WI38 (cell line): ENCODE measurements around the gene GPR4.
"Not testable (repeated sequence)": the region's sequence is repeated elsewhere in the genome, so short reads cannot be mapped to it uniquely, and the experiment has no call there.

ENCODE experiments used
- H3K4me3 ChIP-seq: 2 replicates; pipeline ENCODE4 v1.5.1; 2011; ENCODE audit warnings: low read depth, mild to moderate bottlenecking, control low read depth, low read length
- TF ChIP-seq, protein P1 (sequence below): IDR thresholded peaks from 2 replicates; pipeline ENCODE4 v1.5.1; 2012; ENCODE audit warnings: low read depth, mild to moderate bottlenecking, control low read depth, low read length

GPR4 gene

DNA sequence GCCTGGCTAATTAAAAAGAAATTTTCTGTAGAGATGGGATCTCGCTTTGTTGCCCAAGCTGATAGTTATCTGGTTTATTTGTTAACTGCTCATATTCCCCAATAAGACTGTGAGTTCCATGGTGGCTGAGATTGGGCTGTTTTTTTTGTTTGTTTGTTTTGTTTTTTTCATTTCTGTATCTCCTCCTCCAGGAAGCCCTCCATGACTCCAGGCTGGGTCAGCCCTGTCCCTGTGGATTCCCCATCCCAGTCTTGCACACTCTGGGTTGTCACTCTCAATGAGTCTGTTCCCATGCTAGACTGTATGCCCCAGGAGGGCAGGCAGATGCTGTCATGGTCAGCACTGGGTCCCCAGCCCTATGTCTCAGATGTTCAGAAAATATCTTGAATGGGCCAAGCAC lies 34.3 kb upstream of the GPR4 start:
- TF ChIP-seq, protein P1, sequence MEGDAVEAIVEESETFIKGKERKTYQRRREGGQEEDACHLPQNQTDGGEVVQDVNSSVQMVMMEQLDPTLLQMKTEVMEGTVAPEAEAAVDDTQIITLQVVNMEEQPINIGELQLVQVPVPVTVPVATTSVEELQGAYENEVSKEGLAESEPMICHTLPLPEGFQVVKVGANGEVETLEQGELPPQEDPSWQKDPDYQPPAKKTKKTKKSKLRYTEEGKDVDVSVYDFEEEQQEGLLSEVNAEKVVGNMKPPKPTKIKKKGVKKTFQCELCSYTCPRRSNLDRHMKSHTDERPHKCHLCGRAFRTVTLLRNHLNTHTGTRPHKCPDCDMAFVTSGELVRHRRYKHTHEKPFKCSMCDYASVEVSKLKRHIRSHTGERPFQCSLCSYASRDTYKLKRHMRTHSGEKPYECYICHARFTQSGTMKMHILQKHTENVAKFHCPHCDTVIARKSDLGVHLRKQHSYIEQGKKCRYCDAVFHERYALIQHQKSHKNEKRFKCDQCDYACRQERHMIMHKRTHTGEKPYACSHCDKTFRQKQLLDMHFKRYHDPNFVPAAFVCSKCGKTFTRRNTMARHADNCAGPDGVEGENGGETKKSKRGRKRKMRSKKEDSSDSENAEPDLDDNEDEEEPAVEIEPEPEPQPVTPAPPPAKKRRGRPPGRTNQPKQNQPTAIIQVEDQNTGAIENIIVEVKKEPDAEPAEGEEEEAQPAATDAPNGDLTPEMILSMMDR = no peak
- H3K4me3 ChIP-seq = no peak overlapping the region

DNA sequence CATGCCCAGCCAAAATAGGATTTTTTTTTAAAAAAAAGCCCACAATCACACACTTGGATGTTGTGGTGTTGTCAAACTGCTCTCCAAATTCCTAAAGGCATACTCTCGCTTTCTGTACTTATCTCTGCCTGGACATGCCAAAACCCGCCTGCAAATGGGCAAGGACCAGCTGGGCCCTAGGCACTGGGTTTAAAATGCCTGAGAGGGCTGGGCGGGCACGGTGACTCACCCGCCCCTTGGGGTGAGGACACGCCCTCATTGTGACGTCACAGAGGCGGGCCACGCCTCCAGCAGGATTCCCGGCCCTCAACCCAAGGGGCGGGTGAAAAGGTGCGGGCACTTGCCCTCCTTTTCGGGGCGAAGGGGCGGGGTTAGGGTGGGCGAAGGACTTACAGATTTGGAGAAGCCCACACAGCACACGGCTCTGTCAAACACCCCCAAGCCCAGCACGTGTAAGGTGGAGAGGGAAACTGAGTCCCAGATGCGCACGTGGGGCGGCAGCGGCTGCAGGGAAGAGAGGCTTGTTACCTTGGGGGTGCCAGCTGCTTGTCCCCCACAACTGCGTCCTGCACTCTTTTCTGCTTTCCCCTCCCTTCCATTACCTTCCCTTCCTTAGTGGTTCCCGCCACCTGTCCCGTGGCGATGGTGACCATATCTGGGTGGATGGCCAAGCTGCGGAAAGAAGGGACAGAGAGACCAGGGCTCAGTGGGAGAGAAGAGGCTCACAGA lies 30.6 kb upstream of the GPR4 start:
- TF ChIP-seq, protein P1 = no peak
- H3K4me3 ChIP-seq = no peak overlapping the region

DNA sequence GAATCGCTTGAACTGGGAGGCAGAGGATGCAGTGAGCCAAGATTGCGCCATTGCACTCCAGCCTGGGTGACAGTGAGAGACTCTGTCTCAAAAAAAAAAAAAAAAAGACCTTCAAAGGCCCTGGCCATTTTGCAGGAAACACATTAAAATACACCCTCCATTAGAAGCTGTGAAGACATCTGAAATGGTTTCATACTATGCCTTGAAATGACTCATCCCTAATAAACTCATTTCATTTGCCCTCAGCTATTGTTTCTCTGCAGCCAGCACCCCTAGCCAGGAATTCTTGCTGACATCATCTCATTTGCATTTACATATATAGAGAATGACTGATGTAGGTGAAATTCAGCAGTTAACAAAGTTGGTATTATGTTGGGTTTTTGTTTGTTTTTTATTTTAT lies 28.5 kb upstream of the GPR4 start:
- no peak overlapping the region for H3K4me3 ChIP-seq

DNA sequence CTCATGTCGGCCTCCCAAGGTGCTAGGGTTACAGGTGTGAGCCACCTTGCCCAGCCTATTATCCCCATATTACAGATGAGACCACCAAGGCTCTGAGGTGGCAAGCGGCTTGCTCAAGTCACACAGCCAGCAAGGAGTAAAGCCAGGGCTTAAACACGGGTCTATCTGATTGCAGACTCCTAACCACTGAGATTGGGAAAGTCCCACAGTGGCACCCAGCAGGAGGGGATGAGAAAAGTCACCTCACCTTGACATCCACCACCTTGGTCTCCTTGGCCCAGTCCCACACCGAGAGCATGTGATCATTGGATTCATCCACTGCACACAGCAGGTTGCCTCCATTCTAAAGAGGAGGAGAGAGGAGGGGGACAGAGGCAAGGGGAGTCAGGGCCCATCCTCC lies 27.7 kb upstream of the GPR4 start:
- TF ChIP-seq, protein P1 = no peak
- no peak overlapping the region for H3K4me3 ChIP-seq

More for the DNA sequence above, 28.5 kb upstream of the GPR4 start:
- TF ChIP-seq, protein P1 = no peak

DNA sequence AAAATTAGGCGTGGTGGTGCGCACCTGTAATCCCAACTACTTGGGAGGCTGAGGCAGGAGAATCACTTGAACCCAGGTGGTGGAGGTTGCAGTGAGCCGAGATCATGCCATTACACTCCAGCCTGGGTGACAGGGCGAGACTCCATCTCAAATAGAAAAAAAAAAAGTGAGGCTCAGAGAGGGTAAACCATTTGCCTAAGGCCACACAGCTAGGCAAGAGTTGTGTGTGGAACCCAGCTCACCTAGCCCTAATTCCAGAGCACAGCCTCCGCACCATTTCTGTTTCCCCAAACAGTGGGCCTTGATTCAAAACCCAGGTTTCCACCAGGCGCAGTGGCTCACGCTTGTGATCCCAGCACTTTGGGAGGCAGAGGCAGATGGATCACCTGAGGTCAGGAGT lies 26.2 kb upstream of the GPR4 start:
- H3K4me3 ChIP-seq = not testable (repeated sequence)

DNA sequence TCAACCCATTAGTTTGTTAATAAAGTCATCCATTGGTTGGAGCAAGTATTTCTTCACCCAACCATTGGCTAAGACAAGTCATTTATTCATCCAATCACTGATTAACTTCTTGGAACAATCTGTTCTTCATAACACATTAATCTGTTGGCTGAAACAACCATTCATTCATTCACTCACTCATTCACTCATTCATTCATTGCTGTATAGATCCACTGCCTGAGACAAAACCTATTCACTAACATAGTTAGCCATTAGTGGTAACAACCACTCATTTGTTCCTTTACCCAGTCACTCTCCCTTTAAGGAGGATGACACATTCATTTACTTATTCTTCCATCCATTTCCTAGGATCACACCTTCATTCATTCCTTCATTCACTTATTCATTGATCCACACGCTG lies 22.0 kb upstream of the GPR4 start:
- H3K4me3 ChIP-seq = no peak overlapping the region
- TF ChIP-seq, protein P1 = no peak

DNA sequence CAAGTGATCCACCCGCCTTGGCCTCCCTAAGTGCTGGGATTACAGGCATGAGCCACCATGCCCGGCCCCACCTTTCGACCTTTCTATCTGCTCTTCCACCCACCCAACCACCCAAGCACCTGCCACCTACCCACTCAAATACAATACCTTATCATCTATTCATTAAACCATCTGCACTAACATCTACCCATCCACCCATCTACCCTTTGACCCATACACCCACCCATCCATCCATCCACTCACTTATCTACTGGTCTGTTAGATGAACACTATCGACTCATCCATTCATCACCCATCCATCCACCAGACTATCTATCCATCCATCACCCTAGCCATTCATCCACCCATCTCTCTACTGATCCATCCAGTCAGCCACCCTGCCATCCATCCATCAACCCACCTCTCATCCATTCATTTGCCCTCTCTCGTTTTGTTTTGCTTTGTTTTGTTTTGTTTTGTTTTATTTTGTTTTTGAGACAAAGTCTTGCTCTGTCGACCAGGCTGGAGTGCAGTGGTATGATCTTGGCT lies 20.0 kb upstream of the GPR4 start:
- TF ChIP-seq, protein P1 = no peak
- H3K4me3 ChIP-seq = no peak overlapping the region

DNA sequence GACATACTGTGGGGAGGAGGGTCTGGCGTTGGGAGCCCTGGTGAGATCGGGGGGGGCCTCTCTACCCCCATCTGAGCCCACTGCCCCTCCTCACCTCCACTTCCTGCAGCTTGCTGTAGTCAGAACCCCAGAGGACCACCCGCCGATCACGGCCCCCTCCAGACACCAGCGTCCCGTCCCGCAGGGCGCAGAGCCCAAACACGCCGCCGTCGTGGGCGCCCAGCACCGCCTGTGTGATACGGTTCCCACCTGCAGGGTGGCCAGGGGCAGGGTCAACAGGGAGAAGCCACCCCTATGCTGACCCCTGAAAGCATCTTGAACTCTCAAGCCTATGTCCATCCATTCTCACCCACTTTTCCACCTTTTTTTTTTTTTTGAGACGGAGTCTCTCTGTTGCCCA lies 19.4 kb upstream of the GPR4 start:
- TF ChIP-seq, protein P1 = no peak

More for the DNA sequence above, 19.4 kb upstream of the GPR4 start:
- no peak overlapping the region for H3K4me3 ChIP-seq
